Hematopoietic multipotent progenitor cell treated with erythropoietin and hydrocortisone succinate and interleukin-3 and kit ligand, for 8 days (in vitro differentiated cells): ENCODE results near the gene PPIF.

Experiments
- DNase-seq: peaks from one replicate; pipeline ENCODE4 v3.0.0-alpha.2; 2015

Gene PPIF

GRCh38 chr10:79313911-79314439, 33.3 kb upstream of the PPIF start:
- DNase-seq: no peak

GRCh38 chr10:79314761-79315601, 32.3 kb upstream of the PPIF start:
- no peak for DNase-seq

- no peak for DNase-seq
Observed at GRCh38 chr10:79315602-79315920, 31.7 kb upstream of the PPIF start.

- DNase-seq: peak; percentile 27
Observed at GRCh38 chr10:79316671-79317431, 30.4 kb upstream of the PPIF start.

GRCh38 chr10:79318369-79318768, 28.9 kb upstream of the PPIF start:
- peak; percentile 81 for DNase-seq

- DNase-seq: no peak
Observed at GRCh38 chr10:79319115-79319771, 28.0 kb upstream of the PPIF start.

- DNase-seq: no peak
Observed at GRCh38 chr10:79320316-79320715, 27.0 kb upstream of the PPIF start.

GRCh38 chr10:79320820-79321493, 26.3 kb upstream of the PPIF start:
- peak; percentile 36 for DNase-seq

GRCh38 chr10:79321494-79321882, 25.8 kb upstream of the PPIF start:
- DNase-seq: no peak

GRCh38 chr10:79321951-79322350, 25.3 kb upstream of the PPIF start:
- DNase-seq: no peak

- peak; percentile 80 for DNase-seq
Observed at GRCh38 chr10:79322616-79323543, 24.4 kb upstream of the PPIF start.

GRCh38 chr10:79323602-79324001, 23.7 kb upstream of the PPIF start:
- DNase-seq: no peak

- no peak for DNase-seq
Observed at GRCh38 chr10:79324032-79324695, 23.1 kb upstream of the PPIF start.

GRCh38 chr10:79326361-79327089, 20.7 kb upstream of the PPIF start:
- no peak for DNase-seq

GRCh38 chr10:79327090-79327457, 20.2 kb upstream of the PPIF start:
- DNase-seq: no peak

GRCh38 chr10:79328147-79328701, 19.0 kb upstream of the PPIF start:
- no peak for DNase-seq

GRCh38 chr10:79328737-79329504, 18.3 kb upstream of the PPIF start:
- no peak for DNase-seq

- no peak for DNase-seq
Observed at GRCh38 chr10:79329529-79329928, 17.7 kb upstream of the PPIF start.

- no peak for DNase-seq
Observed at GRCh38 chr10:79331226-79331625, 16.0 kb upstream of the PPIF start.
